OCI-LY1 (cell line): ENCODE results near the gene KCNH1.

Source experiments
- H2AFZ ChIP-seq: fragments of 200-600 bp; sonication (generic), shearing (Covaris generic); 2 replicates; pipeline ENCODE4 v1.6.0; 2014; ENCODE audit warnings: antibody characterized with exemption, mild to moderate bottlenecking, low read length
- H3F3A ChIP-seq: fragments of 200-600 bp; sonication (generic), shearing (Covaris generic); 2 replicates; pipeline ENCODE4 v1.6.0; 2014; ENCODE audit warnings: mild to moderate bottlenecking, antibody characterized with exemption, low read length, moderate library complexity; ENCODE audit not compliant: insufficient read depth
- H3K27ac ChIP-seq: fragments of 200-600 bp; sonication (generic); 2 replicates; pipeline ENCODE4 v1.5.1; 2014; ENCODE audit warnings: low read length, mixed run types, mild to moderate bottlenecking, low read depth; ENCODE audit not compliant: poor library complexity, severe bottlenecking
- H3K27me3 ChIP-seq: fragments of 200-600 bp; sonication (generic); 2 replicates; pipeline ENCODE4 v1.6.0; 2014; ENCODE audit warnings: antibody characterized with exemption, mild to moderate bottlenecking, low read length, moderate library complexity; ENCODE audit not compliant: insufficient read depth
- H3K36me3 ChIP-seq: fragments of 200-600 bp; sonication (generic); 2 replicates; pipeline ENCODE4 v1.6.1; 2014; ENCODE audit warnings: mild to moderate bottlenecking, antibody characterized with exemption, low read length, moderate library complexity, mixed read lengths; ENCODE audit not compliant: insufficient read depth
- H3K4me1 ChIP-seq: fragments of 200-600 bp; sonication (generic); 2 replicates; pipeline ENCODE4 v1.5.1; 2014; ENCODE audit warnings: mild to moderate bottlenecking, low read length, moderate library complexity; ENCODE audit not compliant: insufficient read depth, severe bottlenecking
- H3K4me2 ChIP-seq: fragments of 200-600 bp; sonication (generic), shearing (Covaris generic); 2 replicates; pipeline ENCODE4 v1.6.1; 2014; ENCODE audit warnings: low read length
- H3K4me3 ChIP-seq: fragments of 200-600 bp; sonication (generic); 2 replicates; pipeline ENCODE4 v1.5.1; 2014; ENCODE audit warnings: low read length, low read depth, mild to moderate bottlenecking, mixed read lengths; ENCODE audit not compliant: poor library complexity, severe bottlenecking
- H3K79me2 ChIP-seq: fragments of 200-600 bp; shearing (Covaris generic); 2 replicates; pipeline ENCODE4 v1.6.1; 2016; ENCODE audit warnings: mixed run types, low read length, mixed read lengths; ENCODE audit not compliant: insufficient read depth
- H3K9ac ChIP-seq: fragments of 200-600 bp; sonication (generic), shearing (Covaris generic); 2 replicates; pipeline ENCODE4 v1.6.1; 2014; ENCODE audit warnings: mild to moderate bottlenecking, low read length, mixed read lengths
- H3K9me2 ChIP-seq: fragments of 200-600 bp; sonication (generic), shearing (Covaris generic); 2 replicates; pipeline ENCODE4 v1.6.1; 2014; ENCODE audit warnings: low read depth, mild to moderate bottlenecking, low read length, mixed read lengths
- H3K9me3 ChIP-seq: fragments of 200-600 bp; shearing (Covaris generic); 2 replicates; pipeline ENCODE4 v1.6.1; 2014; ENCODE audit warnings: low read length, mixed read lengths
- H4K20me1 ChIP-seq: fragments of 200-600 bp; sonication (generic), shearing (Covaris generic); 2 replicates; pipeline ENCODE4 v1.6.0; 2016; ENCODE audit warnings: mild to moderate bottlenecking, low read length; ENCODE audit not compliant: insufficient read depth
- EZH2 ChIP-seq: fragments of 200-600 bp; sonication (generic), shearing (Covaris generic); IDR thresholded peaks from 2 replicates; pipeline ENCODE4 v1.8.0; 2017; ENCODE audit warnings: borderline replicate concordance, mixed run types, mild to moderate bottlenecking, antibody characterized with exemption, low read length, moderate library complexity, mixed read lengths
- TF ChIP-seq, protein P1 (sequence below): fragments of 200-600 bp; sonication (generic), shearing (Covaris generic); IDR thresholded peaks from 2 replicates; pipeline ENCODE4 v1.5.1; 2017; ENCODE audit warnings: mild to moderate bottlenecking, antibody characterized with exemption, low read length, moderate library complexity, mixed read lengths

KCNH1 gene

GRCh38 chr1:211113566-211113965 is 20.4 kb downstream of the KCNH1 start:
- H3K79me2 ChIP-seq, result no peaks in the 10 kb centered on the region
- no peak overlapping the region for H3K4me2 ChIP-seq
- H4K20me1 ChIP-seq, result no peaks in the 10 kb centered on the region
- no peaks in the 10 kb centered on the region for H3K27me3 ChIP-seq
- no peaks in the 10 kb centered on the region for H3K36me3 ChIP-seq
- H3K4me1 ChIP-seq, result no peaks in the 10 kb centered on the region
- no peak overlapping the region for H3K27ac ChIP-seq
- no peak overlapping the region for H3K4me3 ChIP-seq
- no peak overlapping the region for H3K9ac ChIP-seq
- TF ChIP-seq EZH2, result no peak
- TF ChIP-seq, protein P1, sequence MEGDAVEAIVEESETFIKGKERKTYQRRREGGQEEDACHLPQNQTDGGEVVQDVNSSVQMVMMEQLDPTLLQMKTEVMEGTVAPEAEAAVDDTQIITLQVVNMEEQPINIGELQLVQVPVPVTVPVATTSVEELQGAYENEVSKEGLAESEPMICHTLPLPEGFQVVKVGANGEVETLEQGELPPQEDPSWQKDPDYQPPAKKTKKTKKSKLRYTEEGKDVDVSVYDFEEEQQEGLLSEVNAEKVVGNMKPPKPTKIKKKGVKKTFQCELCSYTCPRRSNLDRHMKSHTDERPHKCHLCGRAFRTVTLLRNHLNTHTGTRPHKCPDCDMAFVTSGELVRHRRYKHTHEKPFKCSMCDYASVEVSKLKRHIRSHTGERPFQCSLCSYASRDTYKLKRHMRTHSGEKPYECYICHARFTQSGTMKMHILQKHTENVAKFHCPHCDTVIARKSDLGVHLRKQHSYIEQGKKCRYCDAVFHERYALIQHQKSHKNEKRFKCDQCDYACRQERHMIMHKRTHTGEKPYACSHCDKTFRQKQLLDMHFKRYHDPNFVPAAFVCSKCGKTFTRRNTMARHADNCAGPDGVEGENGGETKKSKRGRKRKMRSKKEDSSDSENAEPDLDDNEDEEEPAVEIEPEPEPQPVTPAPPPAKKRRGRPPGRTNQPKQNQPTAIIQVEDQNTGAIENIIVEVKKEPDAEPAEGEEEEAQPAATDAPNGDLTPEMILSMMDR, result no peak
- no peak overlapping the region for H2AFZ ChIP-seq
- H3F3A ChIP-seq, result no peaks in the 10 kb centered on the region
- H3K9me3 ChIP-seq, result no peaks in the 10 kb centered on the region
- no peaks in the 10 kb centered on the region for H3K9me2 ChIP-seq

DNA sequence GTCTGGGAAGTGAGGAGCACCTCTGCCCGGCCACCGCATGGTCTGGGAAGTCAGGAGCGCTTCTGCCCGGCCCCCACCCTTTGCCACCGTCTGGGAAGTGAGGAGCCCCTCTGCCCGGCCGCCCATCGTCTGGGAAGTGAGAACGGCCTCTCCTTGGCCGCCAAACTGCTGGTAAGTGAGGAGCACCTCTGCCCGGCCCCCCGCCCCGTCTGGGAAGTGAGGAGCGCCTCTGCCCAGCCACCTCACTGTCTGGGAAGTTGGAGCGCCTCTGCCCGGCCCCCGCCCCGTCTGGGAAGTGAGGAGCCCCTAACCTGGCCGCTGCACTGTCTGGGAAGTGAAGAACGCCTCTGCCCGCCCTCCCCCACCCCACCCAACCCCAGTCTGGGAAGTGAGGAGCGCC is 22.6 kb downstream of the KCNH1 start:
- Histone ChIP-seq H3K27ac (no peak overlapping the region), H2AFZ (no peak overlapping the region), H3K9me2 (no peaks in the 10 kb centered on the region), H3K4me1 (no peaks in the 10 kb centered on the region), H3K79me2 (no peaks in the 10 kb centered on the region), H3F3A (no peaks in the 10 kb centered on the region), H3K4me2 (no peak overlapping the region), H3K9me3 (no peaks in the 10 kb centered on the region), H3K9ac (no peak overlapping the region), H4K20me1 (no peaks in the 10 kb centered on the region), H3K36me3 (no peaks in the 10 kb centered on the region), H3K4me3 (no peak overlapping the region), H3K27me3 (no peaks in the 10 kb centered on the region)
- no peak for TF ChIP-seq EZH2
- TF ChIP-seq, protein P1, result no peak

DNA sequence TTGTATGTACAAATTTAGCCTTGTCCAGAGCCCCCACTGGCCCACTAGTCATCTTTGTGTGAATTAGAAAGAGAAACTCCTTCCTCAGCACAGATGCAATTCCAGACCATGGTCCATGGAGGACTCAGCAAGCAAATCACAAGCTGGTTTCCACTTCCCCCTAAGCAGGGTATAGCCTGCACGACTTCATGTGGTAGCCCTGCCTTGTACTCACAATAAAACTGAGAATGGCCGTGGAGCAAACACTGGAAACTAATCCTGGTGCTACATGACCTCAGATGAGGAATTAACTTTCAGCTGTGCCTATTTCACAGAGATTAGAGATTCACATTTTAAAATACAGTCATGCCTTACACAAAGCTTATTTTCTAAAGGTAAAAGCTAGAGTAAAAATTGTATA is 32.5 kb downstream of the KCNH1 start:
- Histone ChIP-seq H3K79me2 (no peaks in the 10 kb centered on the region), H3K4me1 (no peaks in the 10 kb centered on the region), H3K4me2 (no peak overlapping the region), H3K9me2 (no peaks in the 10 kb centered on the region), H3K27me3 (no peaks in the 10 kb centered on the region), H3K36me3 (no peaks in the 10 kb centered on the region), H3K9me3 (no peaks in the 10 kb centered on the region), H3K27ac (no peak overlapping the region), H2AFZ (no peak overlapping the region), H3K9ac (no peak overlapping the region), H3F3A (no peaks in the 10 kb centered on the region), H4K20me1 (no peaks in the 10 kb centered on the region), H3K4me3 (no peak overlapping the region)
- TF ChIP-seq, protein P1, result no peak
- TF ChIP-seq EZH2, result no peak
